Loucy (cell line): Measurements from ENCODE around the gene MYO1E.

ENCODE experiments used
- CTCF ChIP-seq: fragments of 200-600 bp; sonication (generic); conservative IDR thresholded peaks from 2 replicates; pipeline ENCODE4 v1.5.1; 2014; ENCODE audit warnings: mild to moderate bottlenecking, antibody characterized with exemption, low read length
- EZH2phosphoT487 ChIP-seq: fragments of 200-600 bp; IDR thresholded peaks from 2 replicates; pipeline ENCODE4 v1.6.1; 2018; ENCODE audit warnings: antibody characterized with exemption, mild to moderate bottlenecking, moderate library complexity, borderline replicate concordance

- TF ChIP-seq CTCF (no peak), EZH2phosphoT487 (no peak)
These were observed 21.5 kb upstream of the MYO1E start for GRCh38 chr15:59394166-59394661.
